ENCODE results near the gene SRBD1. TPM values are rescaled to one million over a fixed set of nuclear protein-coding genes. Genes with fewer than 3 reads are reported as not detected.

SRBD1 gene
- total RNA-seq, 1 experiment from 2014 or later, result 14.4 TPM

- BruUV-seq (replicated peaks), result no TSS peak
- H3K27me3 Mint-ChIP-seq (ENCODE audit: unreplicated experiment), result no peaks in the 10 kb centered on the region
- H3K4me3 Mint-ChIP-seq (ENCODE audit: low read depth, unreplicated experiment), result no peak overlapping the region
- H3K27ac Mint-ChIP-seq (ENCODE audit: unreplicated experiment), result no peak overlapping the region
- no peak for DNase-seq
- H3K36me3 Mint-ChIP-seq (ENCODE audit: insufficient read depth, unreplicated experiment), result no peaks in the 10 kb centered on the region
- TF ChIP-seq CTCF (IDR thresholded peaks at IDR 0.05; ENCODE audit: unreplicated experiment), result no peak
- intact Hi-C loops (cut with micrococcal nuclease; ENCODE audit: unreplicated experiment), result no loop called here
- H3K9me3 Mint-ChIP-seq (ENCODE audit: low read depth, unreplicated experiment), result no peaks in the 10 kb centered on the region
- CTCF ChIA-PET, result no interaction called here
- H3K4me1 Mint-ChIP-seq (ENCODE audit: low read depth, unreplicated experiment), result no peaks in the 10 kb centered on the region
Observed at GRCh38 chr2:45545943-45546342, 65.1 kb downstream of the SRBD1 start.

- Mint-ChIP-seq H3K27ac (ENCODE audit: unreplicated experiment) (no peak overlapping the region), H3K4me3 (ENCODE audit: low read depth, unreplicated experiment) (no peak overlapping the region), H3K27me3 (ENCODE audit: unreplicated experiment) (no peaks in the 10 kb centered on the region)
Observed at GRCh38 chr2:45543257-45543656, 67.8 kb downstream of the SRBD1 start.

GRCh38 chr2:45542013-45542412 is 69.1 kb downstream of the SRBD1 start:
- Mint-ChIP-seq H3K9me3 (ENCODE audit: low read depth, unreplicated experiment) (no peaks in the 10 kb centered on the region), H3K4me1 (ENCODE audit: low read depth, unreplicated experiment) (no peaks in the 10 kb centered on the region), H3K27ac (ENCODE audit: unreplicated experiment) (no peak overlapping the region), H3K27me3 (ENCODE audit: unreplicated experiment) (no peaks in the 10 kb centered on the region), H3K36me3 (ENCODE audit: insufficient read depth, unreplicated experiment) (no peaks in the 10 kb centered on the region), H3K4me3 (ENCODE audit: low read depth, unreplicated experiment) (no peak overlapping the region)
- CTCF ChIA-PET, result interaction anchor here (0.6 kb wide), 1 partner anchor 1145 kb away, joined by 3 read pairs; no protein-coding TSS in a partner anchor
- no TSS peak for BruUV-seq (replicated peaks)
- intact Hi-C loops (cut with micrococcal nuclease; ENCODE audit: unreplicated experiment), result no loop called here
- TF ChIP-seq CTCF (IDR thresholded peaks at IDR 0.05; ENCODE audit: unreplicated experiment), result no peak
- DNase-seq, result no peak

More at GRCh38 chr2:45543257-45543656, 67.8 kb downstream of the SRBD1 start:
- intact Hi-C loops (cut with micrococcal nuclease; ENCODE audit: unreplicated experiment), result no loop called here
- TF ChIP-seq CTCF (IDR thresholded peaks at IDR 0.05; ENCODE audit: unreplicated experiment), result no peak
- CTCF ChIA-PET, result no interaction called here
- Mint-ChIP-seq H3K9me3 (ENCODE audit: low read depth, unreplicated experiment) (no peaks in the 10 kb centered on the region), H3K4me1 (ENCODE audit: low read depth, unreplicated experiment) (no peaks in the 10 kb centered on the region), H3K36me3 (ENCODE audit: insufficient read depth, unreplicated experiment) (no peaks in the 10 kb centered on the region)
- no TSS peak for BruUV-seq (replicated peaks)
- DNase-seq, result no peak

GRCh38 chr2:45541450-45541849 is 69.6 kb downstream of the SRBD1 start:
- intact Hi-C loops (cut with micrococcal nuclease; ENCODE audit: unreplicated experiment), result no loop called here
- H3K9me3 Mint-ChIP-seq (ENCODE audit: low read depth, unreplicated experiment), result no peaks in the 10 kb centered on the region
- H3K27me3 Mint-ChIP-seq (ENCODE audit: unreplicated experiment), result no peaks in the 10 kb centered on the region
- no peak overlapping the region for H3K4me3 Mint-ChIP-seq (ENCODE audit: low read depth, unreplicated experiment)
- H3K4me1 Mint-ChIP-seq (ENCODE audit: low read depth, unreplicated experiment), result no peaks in the 10 kb centered on the region
- H3K36me3 Mint-ChIP-seq (ENCODE audit: insufficient read depth, unreplicated experiment), result no peaks in the 10 kb centered on the region
- no TSS peak for BruUV-seq (replicated peaks)
- CTCF ChIA-PET, result no interaction called here
- H3K27ac Mint-ChIP-seq (ENCODE audit: unreplicated experiment), result no peak overlapping the region
- no peak for TF ChIP-seq CTCF (IDR thresholded peaks at IDR 0.05; ENCODE audit: unreplicated experiment)
- DNase-seq, result no peak
